Neural progenitor cell (in vitro differentiated cells): ENCODE data around the gene RNU1-2. TPM values are rescaled to one million over a fixed set of nuclear protein-coding genes. Genes with fewer than 3 reads are reported as not detected.

ENCODE experiments used
- DNase-seq: peaks from one replicate; pipeline ENCODE4 v3.0.0-alpha.2; 2016; ENCODE audit warnings: low spot score
- H2AFZ ChIP-seq: fragments of 200-600 bp; sonication (generic); replicated peaks from 2 replicates; pipeline ENCODE4 v1.6.1; 2016; ENCODE audit warnings: antibody characterized with exemption
- H3F3A ChIP-seq: fragments of 200-600 bp; sonication (generic); 2 replicates; pipeline ENCODE4 v1.6.1; 2016; ENCODE audit warnings: antibody characterized with exemption, low read depth
- H3K27ac ChIP-seq: fragments of 200-600 bp; sonication (generic); 2 replicates; pipeline ENCODE4 v1.5.1; 2016; ENCODE audit warnings: mild to moderate bottlenecking
- H3K27me3 ChIP-seq: fragments of 200-600 bp; sonication (generic); 2 replicates; pipeline ENCODE4 v1.6.1; 2016; ENCODE audit warnings: mild to moderate bottlenecking, moderate library complexity
- H3K36me3 ChIP-seq: fragments of 200-600 bp; sonication (generic); 2 replicates; pipeline ENCODE4 v1.5.1; 2016
- H3K4me1 ChIP-seq: fragments of 200-600 bp; sonication (generic); 2 replicates; pipeline ENCODE4 v1.6.1; 2016; ENCODE audit warnings: mixed run types
- H3K4me2 ChIP-seq: fragments of 200-600 bp; sonication (generic); 2 replicates; pipeline ENCODE4 v1.6.1; 2016
- H3K4me3 ChIP-seq: fragments of 200-600 bp; sonication (generic); 2 replicates; pipeline ENCODE4 v1.5.1; 2016
- H3K79me2 ChIP-seq: fragments of 200-600 bp; sonication (generic); 2 replicates; pipeline ENCODE4 v1.6.1; 2016; ENCODE audit warnings: low read depth
- H3K9ac ChIP-seq: fragments of 200-600 bp; sonication (generic); 2 replicates; pipeline ENCODE4 v1.6.1; 2016
- H3K9me3 ChIP-seq: fragments of 200-600 bp; sonication (generic); 2 replicates; pipeline ENCODE4 v1.5.1; 2016; ENCODE audit warnings: low read depth
- H4K20me1 ChIP-seq: fragments of 200-600 bp; sonication (generic); 2 replicates; pipeline ENCODE4 v1.6.1; 2016; ENCODE audit warnings: low read depth
- H3K27ac Mint-ChIP-seq: 3 replicates; pipeline ENCODE4 v1.8.0; 2021; ENCODE audit warnings: mixed read lengths
- H3K27me3 Mint-ChIP-seq: 2 replicates; pipeline ENCODE4 v1.8.0; 2022; ENCODE audit warnings: low read depth, mild to moderate bottlenecking, inconsistent platforms, moderate library complexity, mixed read lengths; ENCODE audit not compliant: insufficient read depth
- H3K36me3 Mint-ChIP-seq: 3 replicates; pipeline ENCODE4 v1.8.0; 2021; ENCODE audit warnings: mixed read lengths
- H3K4me1 Mint-ChIP-seq: 3 replicates; pipeline ENCODE4 v1.8.0; 2021; ENCODE audit warnings: mixed read lengths
- H3K4me3 Mint-ChIP-seq: 3 replicates; pipeline ENCODE4 v1.8.0; 2021; ENCODE audit warnings: mild to moderate bottlenecking, moderate library complexity, mixed read lengths
- H3K9me3 Mint-ChIP-seq: 3 replicates; pipeline ENCODE4 v1.8.0; 2020; ENCODE audit warnings: mixed read lengths
- CTCF ChIP-seq: fragments of 200-600 bp; sonication (generic); IDR thresholded peaks from 2 replicates; pipeline ENCODE4 v1.5.1; 2017; ENCODE audit warnings: antibody characterized with exemption, mild to moderate bottlenecking
- EZH2 ChIP-seq: fragments of 200-600 bp; sonication (generic); IDR thresholded peaks from 2 replicates; pipeline ENCODE4 v1.6.1; 2017; ENCODE audit warnings: antibody characterized with exemption, mild to moderate bottlenecking, moderate library complexity
- EZH2phosphoT487 ChIP-seq: fragments of 200-600 bp; sonication (generic); IDR thresholded peaks from 2 replicates; pipeline ENCODE4 v1.6.1; 2017; ENCODE audit warnings: antibody characterized with exemption
- total RNA-seq: library from RNA; depleted of rRNA; stranded (reverse); fragments of >200 nt; gene quantifications from 2 replicates; pipeline ENCODE4 v1.2.3, GENCODE V29; 2015; ENCODE audit warnings: low replicate concordance

Gene RNU1-2
- total RNA-seq, 1 donor from 2014 or later = under 0.01 TPM

- no peak overlapping the region for H3K9ac ChIP-seq
- peaks cover 14% of the 10 kb centered on the region for H3K4me1 ChIP-seq
- Mint-ChIP-seq H3K27ac (no peak overlapping the region), H3K36me3 (no peaks in the 10 kb centered on the region), H3K4me1 (peaks cover 14% of the 10 kb centered on the region), H3K9me3 (peaks cover 9% of the 10 kb centered on the region), H3K27me3 (peaks cover 4% of the 10 kb centered on the region), H3K4me3 (no peak overlapping the region)
- H2AFZ ChIP-seq = no peak overlapping the region
- no peak for TF ChIP-seq EZH2
- TF ChIP-seq EZH2phosphoT487 = no peak
- TF ChIP-seq CTCF = no peak
- peaks cover 37% of the 10 kb centered on the region for H3F3A ChIP-seq
- no peaks in the 10 kb centered on the region for H3K36me3 ChIP-seq
- no peak for DNase-seq
- H3K4me2 ChIP-seq = no peak overlapping the region
- H3K79me2 ChIP-seq = no peaks in the 10 kb centered on the region
- H4K20me1 ChIP-seq = no peaks in the 10 kb centered on the region
- H3K27ac ChIP-seq = no peak overlapping the region
- H3K27me3 ChIP-seq = no peaks in the 10 kb centered on the region
- H3K4me3 ChIP-seq = no peak overlapping the region
- no peaks in the 10 kb centered on the region for H3K9me3 ChIP-seq
Measured at GRCh38 chr1:16905868-16906702, 10.3 kb downstream of the RNU1-2 start.

DNA sequence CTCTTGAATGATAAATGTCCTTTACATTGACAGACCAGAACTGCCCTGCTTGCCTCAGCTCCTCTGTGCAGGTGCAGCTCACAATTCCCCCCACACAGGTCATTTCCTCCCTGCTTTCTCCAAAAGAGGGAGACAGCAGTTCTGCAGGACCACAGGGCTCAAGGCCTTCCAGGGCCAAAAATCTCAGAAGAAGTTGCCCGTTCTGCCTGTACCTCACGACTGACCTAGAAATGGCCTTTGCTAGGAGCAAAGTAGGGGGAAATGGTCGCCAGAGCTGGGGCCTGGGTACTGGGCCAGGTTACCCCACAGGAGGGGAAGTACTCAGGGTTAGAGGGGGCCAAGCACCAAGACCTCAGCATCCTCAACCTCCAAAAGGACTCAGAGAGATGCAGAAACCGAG lies 11.1 kb downstream of the RNU1-2 start:
- Mint-ChIP-seq H3K4me1 (peaks cover 14% of the 10 kb centered on the region), H3K36me3 (no peaks in the 10 kb centered on the region), H3K27ac (no peak overlapping the region), H3K4me3 (no peak overlapping the region), H3K27me3 (peaks cover 4% of the 10 kb centered on the region), H3K9me3 (peaks cover 9% of the 10 kb centered on the region)
- no peak for TF ChIP-seq EZH2phosphoT487
- TF ChIP-seq CTCF = no peak
- no peak for TF ChIP-seq EZH2
- Histone ChIP-seq H3K27me3 (no peaks in the 10 kb centered on the region), H2AFZ (no peak overlapping the region), H3K4me3 (no peak overlapping the region), H3K9ac (no peak overlapping the region), H3K4me2 (no peak overlapping the region), H3K4me1 (peaks cover 14% of the 10 kb centered on the region), H3K36me3 (no peaks in the 10 kb centered on the region), H3K79me2 (no peaks in the 10 kb centered on the region), H3K9me3 (no peaks in the 10 kb centered on the region), H3F3A (peaks cover 41% of the 10 kb centered on the region), H3K27ac (no peak overlapping the region), H4K20me1 (no peaks in the 10 kb centered on the region)
- no peak for DNase-seq

DNA sequence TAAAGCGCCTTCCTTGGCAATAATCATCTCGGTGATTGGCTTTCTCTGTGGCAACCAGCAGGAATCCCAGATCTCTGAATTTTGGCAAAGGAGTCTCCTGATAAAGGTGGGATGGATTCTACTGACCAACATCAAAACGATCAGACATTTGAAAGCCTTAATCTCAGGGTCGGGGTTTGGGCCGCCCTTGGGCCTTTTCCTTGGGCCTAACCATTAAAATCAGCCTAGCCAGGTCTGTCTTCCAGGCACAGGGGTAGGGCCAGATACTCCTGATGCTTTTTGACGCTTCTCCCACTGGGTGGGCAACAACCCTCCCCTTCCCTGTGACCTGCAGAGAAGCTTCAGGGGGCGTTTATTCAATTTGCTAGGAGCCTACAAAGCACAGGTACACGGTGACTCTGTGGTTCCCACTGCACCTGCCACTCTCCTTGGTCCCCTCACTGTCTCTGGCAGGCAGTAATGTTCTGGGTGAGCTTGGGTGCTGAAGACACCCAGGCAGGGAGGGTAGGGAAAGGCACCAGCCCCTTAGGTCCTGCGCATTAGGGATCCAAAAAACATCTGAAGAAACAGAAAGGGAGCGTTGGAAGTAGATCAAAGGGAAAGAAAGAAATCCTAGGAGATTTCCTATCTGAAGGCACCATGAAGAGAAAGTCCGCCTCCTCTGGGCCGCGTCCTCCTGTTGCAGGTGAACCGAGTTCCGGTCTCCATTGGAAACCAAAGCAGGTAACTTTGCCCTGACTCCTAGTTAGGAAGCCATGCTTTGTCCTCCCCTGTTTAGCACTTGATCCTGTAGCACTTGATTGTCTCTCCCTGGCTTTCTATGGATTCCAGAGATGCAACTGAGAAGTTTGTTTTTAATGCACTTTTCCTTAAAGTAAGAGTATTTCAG lies 12.3 kb downstream of the RNU1-2 start:
- peaks cover 8% of the 10 kb centered on the region for H3K4me1 ChIP-seq
- H3K4me3 ChIP-seq = no peak overlapping the region
- no peaks in the 10 kb centered on the region for H4K20me1 ChIP-seq
- no peak overlapping the region for H3K27ac ChIP-seq
- no peak overlapping the region for H2AFZ ChIP-seq
- H3K27me3 Mint-ChIP-seq = peaks cover 4% of the 10 kb centered on the region
- H3K4me2 ChIP-seq = no peak overlapping the region
- H3K27ac Mint-ChIP-seq = peak overlapping the region; percentile 33
- H3K9me3 ChIP-seq = no peaks in the 10 kb centered on the region
- no peaks in the 10 kb centered on the region for H3K27me3 ChIP-seq
- H3F3A ChIP-seq = peaks cover 37% of the 10 kb centered on the region
- no peaks in the 10 kb centered on the region for H3K79me2 ChIP-seq
- H3K9ac ChIP-seq = no peak overlapping the region
- no peak overlapping the region for H3K4me3 Mint-ChIP-seq
- DNase-seq = no peak
- H3K36me3 Mint-ChIP-seq = no peaks in the 10 kb centered on the region
- TF ChIP-seq EZH2 = no peak
- no peak for TF ChIP-seq EZH2phosphoT487
- TF ChIP-seq CTCF = no peak
- H3K4me1 Mint-ChIP-seq = peaks cover 11% of the 10 kb centered on the region
- H3K9me3 Mint-ChIP-seq = peaks cover 9% of the 10 kb centered on the region
- no peaks in the 10 kb centered on the region for H3K36me3 ChIP-seq
